Fibroblast of skin of right biceps (primary cell): Measurements from ENCODE around the gene DDX10.

Experiments used
- DNase-seq: peaks from one replicate; pipeline ENCODE4 v3.0.0-alpha.2; 2013

DDX10 gene

DNA sequence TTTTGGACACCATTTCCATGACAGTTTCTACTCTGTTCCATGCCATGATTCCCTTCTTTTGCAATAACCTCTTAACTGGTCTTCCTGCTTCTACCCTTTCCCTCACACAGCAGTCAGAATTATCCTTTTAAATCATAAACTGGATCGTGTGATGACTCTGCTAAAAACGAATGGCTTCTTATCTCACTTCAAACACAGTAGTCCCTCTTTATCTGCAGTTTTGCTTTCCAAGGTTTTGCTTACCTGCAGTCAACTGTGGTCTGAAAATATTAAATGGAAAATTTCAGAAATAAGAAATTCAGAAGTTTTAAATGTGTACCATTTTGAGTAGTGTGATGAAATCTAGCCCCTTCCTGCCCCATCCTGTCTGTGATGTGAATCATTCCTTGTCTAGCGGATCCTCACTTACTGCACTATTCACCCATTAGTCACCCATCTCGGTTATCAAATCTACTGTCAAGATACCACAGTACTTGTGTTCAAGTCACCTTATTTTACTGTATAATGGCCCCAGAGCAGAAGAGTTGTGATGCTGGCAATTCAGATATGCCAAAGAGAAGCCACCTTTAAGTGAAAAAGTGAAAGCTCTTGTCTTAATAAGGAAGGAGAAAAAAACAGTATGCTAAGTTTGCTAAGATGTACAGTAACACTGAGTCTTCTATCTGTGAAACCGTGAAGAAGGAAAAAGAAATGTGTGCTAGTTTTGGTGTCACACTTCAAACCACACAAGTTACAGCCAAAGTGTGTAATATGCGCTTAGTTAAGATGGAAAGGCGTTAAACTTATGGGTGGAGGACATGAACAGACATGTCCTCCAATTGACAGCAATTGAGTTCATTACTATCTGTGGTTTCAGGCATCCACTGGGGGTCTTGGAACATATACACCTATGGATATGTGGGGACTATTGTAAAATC is 283.0 kb downstream of the DDX10 start:
- peak; percentile 70 for DNase-seq

DNA sequence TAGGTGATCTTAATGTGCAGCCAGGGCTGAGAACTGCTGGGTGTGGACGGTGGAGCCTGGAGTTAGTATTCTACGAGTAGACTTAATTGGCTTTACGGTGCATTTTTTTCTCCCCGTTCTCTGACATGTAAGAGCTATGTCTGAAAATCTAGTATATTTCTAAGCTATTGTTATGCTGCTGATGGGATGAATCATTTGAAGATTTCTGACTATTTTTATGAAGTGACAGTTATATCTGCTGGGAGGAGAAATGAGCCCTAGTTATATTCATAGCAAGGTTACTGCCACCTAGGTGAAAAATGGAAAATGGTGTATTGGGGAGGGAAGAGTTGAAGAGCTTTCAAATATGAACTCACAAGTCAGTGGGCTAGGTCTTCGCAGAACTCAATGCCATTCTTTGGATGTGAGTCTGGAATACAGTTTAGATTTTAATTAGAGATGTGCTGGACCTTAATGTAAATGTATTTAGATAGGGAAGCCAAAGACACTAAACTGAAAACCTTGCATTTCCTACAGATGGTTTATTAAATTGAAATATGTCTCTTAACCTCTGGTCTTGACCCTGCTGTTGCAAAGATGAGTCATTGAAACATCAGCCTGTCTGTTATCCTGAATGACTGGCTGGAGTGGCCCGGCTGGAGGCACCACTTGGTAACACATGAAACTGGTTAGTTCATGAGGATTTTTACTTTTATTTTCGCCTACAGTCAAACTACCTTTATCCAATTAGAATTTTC is 293.7 kb downstream of the DDX10 start:
- peak; percentile 75 for DNase-seq

DNA sequence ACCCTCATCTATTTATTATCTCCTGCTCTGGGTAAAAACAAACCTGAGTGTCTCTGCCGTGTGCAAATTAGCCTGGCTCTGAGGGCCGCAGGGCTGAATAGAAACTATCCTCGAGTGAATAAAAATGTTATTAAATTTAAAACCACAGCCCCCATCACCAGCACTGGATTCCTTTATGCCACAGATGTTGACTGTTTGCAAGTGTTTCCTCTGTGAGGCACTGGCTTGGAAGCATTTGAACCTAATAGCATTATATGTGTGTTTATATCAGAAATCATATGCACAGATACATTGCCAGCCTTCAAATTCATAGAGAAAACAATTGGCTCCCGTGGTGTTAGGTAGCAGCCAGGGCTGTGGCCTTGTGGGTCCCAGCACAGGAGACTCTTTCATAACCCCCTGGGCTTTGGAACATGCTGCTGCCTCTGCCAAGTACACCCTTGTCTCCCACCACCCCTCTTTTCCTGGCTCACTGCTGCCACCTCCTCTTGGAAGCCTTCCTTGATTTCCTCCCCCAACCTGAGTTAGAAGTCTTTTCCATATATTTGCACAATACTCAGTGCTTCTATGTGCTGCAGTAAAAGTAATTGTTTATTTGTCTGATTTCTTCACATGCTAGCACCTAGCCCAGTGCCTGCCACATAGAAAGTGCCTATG is 294.4 kb downstream of the DDX10 start:
- DNase-seq: peak; percentile 41

DNA sequence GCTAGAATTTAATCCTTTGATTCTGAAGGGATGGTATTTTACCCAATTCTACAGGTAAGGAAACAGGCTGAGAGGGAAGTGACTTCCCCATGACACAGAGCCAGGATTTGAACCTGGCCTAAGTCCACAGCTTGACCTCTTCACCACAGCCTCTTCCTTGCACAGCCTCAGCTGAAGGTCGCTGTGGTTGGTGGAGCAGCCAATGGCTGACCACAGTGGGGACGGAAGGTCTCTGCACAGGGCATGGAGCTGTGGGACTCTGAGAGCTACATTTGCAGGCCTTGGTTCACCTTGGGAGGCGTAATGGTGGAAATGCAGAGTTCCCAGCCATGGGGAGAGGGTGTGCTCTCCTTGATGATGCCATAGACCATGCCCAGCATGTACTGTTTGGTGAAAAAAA is 295.0 kb downstream of the DDX10 start:
- no peak for DNase-seq

DNA sequence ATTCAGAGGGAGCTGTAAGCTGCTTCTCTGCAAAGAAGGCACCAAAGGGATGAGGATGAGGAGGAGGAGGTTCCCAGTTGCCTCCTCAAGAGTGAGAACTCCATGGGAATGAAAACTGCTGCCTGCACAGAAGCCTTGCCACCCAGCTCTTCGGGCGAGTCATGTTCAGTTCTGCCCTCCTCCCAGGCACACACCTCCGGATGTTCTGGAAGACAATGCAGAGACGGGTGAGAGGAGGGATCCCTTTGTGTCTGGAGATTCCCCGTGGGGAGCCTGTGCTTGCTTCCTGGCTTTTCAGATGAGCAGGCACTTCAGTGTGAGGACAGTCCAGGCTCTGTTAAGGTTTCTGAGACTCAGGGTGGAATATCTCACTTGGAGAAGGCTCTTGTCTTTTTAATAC is 295.6 kb downstream of the DDX10 start:
- peak; percentile 35 for DNase-seq

DNA sequence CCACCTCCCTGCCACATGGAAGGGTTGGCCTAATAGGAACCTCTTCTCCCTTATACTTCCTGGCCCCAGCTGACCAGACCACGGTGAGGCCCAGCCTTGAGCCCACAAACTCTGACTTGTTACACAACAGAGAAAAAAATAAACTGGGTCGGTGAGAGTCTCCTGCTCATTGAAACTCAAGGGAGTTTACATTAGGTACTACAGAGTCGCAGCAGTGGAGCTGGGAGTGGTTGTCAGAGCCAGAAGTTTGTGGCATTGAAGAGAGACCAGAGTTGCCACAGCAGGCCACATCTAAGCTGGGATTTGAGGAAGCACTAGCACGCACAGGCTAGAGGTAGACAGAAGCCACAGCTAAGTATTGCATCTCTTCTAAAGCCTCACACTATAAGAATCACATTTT is 296.2 kb downstream of the DDX10 start:
- DNase-seq: no peak

DNA sequence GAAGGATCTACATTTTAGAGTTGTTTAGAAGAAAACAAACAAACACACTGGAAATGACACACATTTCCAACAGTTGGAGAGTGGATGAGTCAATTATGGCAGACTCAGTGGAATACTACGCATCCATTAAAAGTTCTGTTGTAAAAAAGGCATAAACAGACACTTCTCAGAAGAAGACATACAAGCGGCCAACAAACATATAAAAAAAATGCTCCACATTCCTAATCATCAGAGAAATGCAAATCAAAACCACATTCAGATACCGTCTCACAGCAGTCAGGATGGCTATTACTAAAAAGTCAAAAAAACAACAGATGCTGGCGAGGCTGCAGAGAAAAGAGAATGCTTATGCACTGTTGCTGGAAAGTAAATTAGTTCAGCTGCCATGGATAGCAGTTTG is 298.2 kb downstream of the DDX10 start:
- peak; percentile 42 for DNase-seq

DNA sequence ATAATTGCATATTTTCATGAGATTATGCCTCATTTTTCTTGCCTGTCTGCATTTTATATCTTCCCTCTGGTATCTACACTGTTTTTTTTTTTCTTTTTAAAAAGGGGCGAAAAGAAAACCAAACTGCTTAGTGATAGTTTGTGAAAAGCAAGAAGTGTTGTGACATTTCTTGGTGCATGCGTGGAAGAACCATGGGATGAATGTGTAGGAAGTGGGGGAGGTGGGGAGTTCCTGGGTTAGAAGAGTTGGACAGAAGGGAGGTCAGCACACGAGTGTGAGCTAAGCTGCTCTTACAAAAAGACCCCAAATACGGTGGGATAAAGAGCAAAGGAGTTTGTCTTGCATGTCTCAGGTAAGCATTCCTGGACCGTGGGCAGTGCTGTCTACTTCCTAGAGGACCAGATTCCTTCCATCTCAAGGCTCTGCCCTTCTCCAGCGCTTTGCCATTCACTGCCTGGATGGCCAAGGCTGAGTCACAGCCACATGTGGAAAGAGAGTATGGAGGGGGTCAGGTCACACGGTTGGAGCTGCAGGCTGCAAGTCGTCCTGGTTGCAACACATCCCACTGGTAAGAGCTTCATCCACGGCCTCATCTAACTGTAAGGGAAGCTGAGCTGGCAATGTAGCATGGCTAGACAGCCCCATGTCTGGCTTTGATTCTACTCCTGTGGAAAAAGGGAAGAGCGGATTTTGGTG is 300.6 kb downstream of the DDX10 start:
- peak; percentile 78 for DNase-seq

DNA sequence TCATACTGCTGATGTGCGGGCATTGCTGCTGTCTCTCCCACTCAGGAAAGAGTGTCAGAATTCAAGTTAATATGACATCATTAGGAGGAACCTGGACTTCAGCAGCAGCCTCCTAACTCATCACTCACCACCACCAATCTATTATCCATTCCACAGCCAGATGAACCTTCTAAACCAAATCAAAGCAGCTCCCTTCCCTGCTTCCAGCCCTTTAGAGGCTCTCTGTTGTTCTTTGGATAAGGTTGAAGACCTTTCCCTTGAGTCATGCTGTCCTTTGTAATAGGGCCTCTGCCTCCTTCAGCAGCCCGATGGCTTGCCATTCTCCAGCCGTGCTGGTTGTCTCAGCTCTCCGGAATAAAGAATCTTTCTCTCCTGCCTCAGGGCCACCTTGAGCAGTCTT is 301.3 kb downstream of the DDX10 start:
- DNase-seq: no peak

DNA sequence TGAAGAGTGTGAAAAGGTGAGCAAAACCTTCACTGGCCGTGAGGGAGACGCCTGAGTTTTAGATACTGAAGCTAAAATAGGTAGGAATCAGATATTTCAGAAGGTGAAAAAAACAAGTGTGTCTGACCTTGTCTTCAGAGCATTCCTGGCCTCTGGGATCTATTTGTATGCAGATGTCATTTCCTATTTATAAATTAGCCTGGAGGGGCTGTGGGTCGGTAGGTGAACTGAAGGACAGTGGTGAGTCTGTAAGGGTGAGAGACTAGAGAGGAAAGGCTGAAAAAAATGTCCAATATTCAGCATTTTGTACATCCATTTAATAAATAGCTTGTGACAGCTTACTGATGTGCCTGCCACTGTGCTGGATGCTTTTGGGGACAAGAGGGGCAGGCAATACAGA is 302.1 kb downstream of the DDX10 start:
- no peak for DNase-seq

DNA sequence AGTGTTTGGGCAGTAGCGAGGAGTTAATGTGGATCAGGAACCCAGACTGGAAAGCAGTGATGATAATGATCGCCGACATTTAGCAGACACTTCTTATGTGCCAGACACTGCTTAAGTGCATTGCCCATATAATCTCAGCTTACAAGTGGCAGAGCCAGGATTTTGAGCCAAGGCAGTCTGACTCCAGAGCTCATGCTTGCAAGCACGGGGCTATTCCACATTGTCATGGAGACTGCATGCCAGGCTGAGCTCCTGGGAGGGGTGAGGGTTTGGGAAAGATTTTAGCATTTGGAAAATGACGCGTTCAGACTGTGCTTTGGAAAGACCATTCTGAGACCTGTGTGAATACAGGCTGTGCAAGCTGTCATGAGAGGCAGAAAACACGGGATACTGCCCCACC is 302.7 kb downstream of the DDX10 start:
- peak; percentile 17 for DNase-seq

DNA sequence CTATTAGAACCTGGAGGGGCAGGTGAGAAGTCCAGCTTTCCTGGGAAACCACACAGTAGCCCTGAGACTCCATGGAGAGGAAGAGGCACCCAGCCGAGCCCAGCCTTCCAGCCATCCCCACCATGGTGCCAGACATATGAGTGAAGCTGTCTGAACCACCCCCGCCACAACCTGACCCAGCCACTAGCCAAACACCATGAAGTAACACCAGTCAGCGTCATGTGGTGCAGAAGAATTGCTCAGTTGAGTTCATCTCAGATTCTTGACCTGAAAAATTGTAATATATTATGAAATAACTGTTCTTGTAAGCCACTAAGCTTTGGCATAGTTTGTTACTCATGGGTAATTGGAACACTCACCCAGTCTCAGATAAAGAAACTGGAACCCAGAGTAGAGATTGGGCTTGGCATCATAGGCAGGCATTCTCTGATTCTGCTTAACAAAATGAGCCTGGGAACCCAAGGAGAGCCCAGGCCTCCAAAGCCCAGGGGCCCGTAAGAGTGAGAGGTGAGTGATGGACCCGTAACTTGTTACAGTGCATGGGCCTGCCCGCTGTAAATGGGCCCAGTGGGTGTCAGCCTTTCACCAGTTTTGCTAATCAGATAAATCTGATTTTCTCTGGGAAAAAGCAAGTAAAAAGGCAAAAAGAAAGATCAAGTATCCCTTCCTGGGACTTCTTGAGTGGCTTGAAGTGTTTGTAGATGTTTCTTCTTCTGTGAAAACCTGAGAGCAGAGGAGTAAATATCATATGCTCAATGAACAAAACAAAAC is 305.5 kb downstream of the DDX10 start:
- peak; percentile 16 for DNase-seq

DNA sequence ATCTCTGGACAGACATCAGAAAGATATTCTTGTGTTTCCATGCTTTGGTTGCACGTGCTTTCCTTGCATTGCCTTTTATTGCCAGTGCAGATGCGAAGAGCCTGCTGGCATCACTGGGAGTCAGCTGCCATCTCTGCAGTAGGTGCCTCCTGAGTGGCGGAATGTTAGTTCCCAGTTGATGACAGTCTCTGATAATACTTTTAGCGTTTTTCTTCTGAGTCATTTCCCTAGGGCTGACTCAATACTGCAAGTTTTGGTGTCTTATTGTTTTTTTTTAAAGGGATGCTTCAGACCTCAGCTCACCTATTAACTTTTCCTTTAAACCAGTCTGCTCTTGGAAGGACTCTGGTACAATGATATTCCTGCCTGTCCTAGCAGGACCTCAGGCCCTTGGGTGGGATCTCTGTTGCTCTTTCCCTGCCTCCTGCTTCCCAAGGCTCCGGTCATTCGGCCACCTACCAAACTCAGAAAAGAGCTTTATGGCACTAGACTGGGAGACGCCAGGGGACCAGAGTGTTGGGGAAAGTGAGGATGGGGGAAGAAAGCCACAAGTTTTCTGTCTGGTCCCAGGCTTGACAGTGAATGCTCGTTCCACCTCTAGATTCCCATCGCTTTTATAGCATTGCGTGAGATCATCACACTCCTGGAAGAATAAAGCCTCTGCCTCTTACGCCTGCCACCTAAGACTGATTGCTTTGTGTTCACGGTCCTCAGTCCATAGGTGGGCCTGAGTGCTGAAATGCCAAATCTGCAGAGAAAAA is 308.7 kb downstream of the DDX10 start:
- peak; percentile 97 for DNase-seq

DNA sequence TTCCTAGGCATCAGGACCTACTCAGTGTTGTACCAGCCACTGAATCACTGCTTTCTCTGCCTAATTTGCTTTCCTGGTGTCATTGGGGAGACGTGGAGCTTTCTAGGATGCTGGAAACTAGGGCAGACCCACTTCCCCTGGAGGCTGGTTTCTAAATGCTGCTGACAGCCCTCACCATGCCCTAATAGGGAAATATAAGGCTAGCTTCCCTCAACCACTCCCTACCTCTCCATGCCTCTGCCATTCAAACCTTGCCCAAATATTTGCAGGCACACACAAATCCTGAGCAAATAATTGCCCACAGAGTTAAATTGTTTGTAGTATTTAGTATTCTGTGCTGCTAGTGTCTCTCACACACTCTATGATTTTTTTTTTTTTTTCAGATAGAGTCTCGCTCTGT is 310.2 kb downstream of the DDX10 start:
- peak; percentile 30 for DNase-seq

DNA sequence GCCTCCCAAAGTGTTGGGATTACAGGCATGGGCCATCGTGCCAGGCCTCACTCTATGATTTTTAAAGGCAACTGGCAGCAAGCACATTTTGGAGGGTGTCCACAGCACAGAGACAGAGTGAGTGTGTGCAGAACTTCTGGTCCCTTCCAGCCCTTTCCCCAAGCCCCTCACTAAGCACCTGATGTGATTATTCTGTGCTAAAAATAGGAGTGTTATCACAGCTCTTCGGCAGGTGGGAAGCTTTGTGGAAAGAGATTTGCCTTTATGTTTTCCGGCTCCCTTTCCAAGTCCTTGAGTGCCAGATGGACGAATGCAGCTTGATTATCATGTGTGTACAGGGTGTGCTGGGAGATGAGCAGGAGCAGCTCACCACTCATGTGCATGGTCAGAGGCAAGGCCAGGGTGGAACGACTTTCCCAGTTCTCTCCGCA is 310.8 kb downstream of the DDX10 start:
- DNase-seq: no peak

DNA sequence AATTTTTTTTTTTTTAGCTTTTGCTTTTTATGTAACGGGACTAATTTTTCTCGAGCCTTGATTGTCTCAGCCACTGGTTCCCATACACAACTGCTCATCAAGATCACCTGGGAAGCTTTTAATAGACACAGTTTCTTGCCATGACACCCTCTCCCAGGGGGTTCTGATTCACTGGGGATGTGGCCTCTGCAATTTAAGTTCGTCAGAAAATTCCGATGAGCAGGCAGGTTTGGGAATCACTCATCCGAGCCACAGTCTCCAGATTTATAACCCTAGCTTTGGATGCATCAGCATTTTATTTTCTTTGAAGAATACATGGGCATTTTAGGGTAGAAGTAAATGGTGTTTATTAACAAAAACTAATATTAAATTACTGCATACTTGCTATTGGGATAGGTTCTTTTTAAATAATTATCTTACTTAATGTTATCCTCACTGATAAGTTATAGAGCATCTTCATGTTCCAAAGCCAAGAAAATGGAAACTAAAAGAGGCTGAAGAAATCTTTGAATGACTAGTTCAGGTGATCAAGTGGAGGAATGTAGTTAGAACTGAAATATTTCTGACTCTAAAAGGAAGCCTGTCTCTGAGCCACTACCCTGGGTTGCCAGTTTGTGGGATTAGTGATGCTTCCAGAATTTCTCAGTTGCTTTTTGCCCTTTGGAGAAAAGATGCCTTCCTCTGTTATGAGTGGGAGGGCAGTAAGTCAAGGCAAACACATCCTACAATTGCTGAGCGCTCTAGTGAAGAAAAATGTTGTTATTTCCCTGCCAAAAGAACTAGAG is 319.0 kb downstream of the DDX10 start:
- peak; percentile 85 for DNase-seq

DNA sequence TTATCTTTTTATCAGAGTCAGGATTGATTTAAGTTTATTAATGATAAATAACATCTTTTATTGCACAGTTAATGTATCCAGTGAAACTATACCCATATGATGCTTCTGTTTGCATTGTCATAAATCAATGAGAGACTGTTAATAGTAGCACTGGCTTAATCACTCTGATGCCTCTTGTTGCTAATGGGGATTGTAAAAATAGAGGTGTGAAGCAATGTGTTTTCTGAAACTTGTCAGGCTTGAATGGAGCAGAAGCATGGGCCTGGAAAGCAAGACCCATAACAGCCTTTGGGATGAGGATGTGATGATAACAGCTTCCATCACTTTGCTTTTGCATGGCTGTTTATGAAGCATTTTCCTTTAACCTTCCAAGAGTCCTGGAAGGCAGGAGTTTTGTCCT is 319.7 kb downstream of the DDX10 start:
- DNase-seq: no peak

DNA sequence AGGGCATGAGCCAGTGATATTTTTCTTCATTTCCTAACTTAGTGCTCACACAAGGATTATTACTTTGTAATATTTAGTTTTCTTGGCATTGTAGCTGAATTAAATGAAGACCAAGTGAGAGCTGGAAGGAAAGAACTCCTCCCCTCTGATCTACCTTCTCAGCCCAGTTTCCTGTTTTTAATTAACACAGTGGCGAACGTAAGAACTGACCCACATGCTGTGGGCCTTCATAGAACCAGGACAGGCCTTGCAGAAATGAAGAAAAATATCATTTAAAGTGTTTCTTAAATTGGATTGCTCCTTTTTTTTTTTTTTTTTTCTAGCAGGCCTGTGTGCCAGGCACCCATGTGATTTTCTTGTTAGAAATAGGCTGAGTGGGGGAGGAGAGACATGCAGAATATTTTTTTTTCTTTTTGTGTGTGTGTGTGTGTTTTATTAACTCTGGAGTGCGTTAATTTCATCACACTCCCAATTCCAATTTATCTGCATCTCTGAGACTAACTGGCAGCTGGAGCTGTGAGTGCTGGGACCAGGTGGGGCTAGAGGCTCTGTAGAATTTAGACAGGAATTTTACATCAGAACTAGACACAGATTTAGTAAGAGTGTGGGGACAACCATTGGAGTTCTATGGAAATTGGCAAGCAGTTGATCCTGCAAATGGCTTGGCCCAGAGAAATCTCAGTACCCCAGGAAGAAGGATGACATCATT is 320.5 kb downstream of the DDX10 start:
- no peak for DNase-seq

DNA sequence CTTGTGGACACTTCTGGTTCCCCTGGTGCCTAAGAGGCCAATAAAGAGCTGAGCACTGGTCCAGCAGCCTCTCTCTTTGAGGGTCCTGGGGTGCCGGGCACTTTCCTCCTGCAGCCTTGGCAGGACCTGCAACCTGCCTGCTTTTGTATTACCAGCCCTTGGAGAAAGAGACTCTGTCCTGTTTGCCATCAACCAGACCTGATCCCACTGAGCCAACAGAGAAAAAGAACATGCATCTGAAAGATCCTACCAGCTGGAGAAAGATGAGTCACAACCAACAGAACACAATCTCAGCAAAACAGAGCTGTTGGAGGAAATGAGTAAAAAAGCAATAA is 321.0 kb downstream of the DDX10 start:
- peak; percentile 78 for DNase-seq
